Keratinocyte (primary cell): ENCODE measurements around the gene FAM174B. TPM values are rescaled to one million over a fixed set of nuclear protein-coding genes. Genes with fewer than 3 reads are reported as not detected.

ENCODE experiments used
- DNase-seq: peaks from one replicate; pipeline ENCODE4 v3.0.0-alpha.2; 2011; ENCODE audit warnings: low read depth, missing footprints, low spot score
- FAIRE-seq: peaks from 2 replicates; lab custom pipeline; 2011; peaks lifted over from hg19 to GRCh38; lab: Jason Lieb, UNC
- H2AFZ ChIP-seq: 2 replicates; pipeline ENCODE4 v1.6.0; 2012; ENCODE audit warnings: low read length, control low read depth, inconsistent platforms; ENCODE audit not compliant: control insufficient read depth
- H3K27ac ChIP-seq: 2 replicates; pipeline ENCODE4 v1.5.1; 2011; ENCODE audit warnings: low read length; ENCODE audit not compliant: control insufficient read depth, insufficient read depth
- H3K27me3 ChIP-seq: 3 replicates; pipeline ENCODE4 v1.6.0; 2011; ENCODE audit warnings: low read length; ENCODE audit not compliant: control insufficient read depth, insufficient read depth; ENCODE audit errors: extremely low read depth
- H3K36me3 ChIP-seq, 2 experiments: 2 replicates in 1 of 2; 3 replicates in 1 of 2; pipeline ENCODE4 v1.5.1; 2011; ENCODE audit warnings: low read length in 2 of 2, mild to moderate bottlenecking in 1 of 2; ENCODE audit not compliant: control insufficient read depth in 2 of 2, insufficient read depth in 2 of 2; ENCODE audit errors: extremely low read depth in 1 of 2
- H3K4me1 ChIP-seq: 3 replicates; pipeline ENCODE4 v1.5.1; 2011; ENCODE audit warnings: low read length; ENCODE audit not compliant: control insufficient read depth, insufficient read depth; ENCODE audit errors: extremely low read depth
- H3K4me2 ChIP-seq: 3 replicates; pipeline ENCODE4 v1.6.0; 2011; ENCODE audit warnings: low read depth, low read length; ENCODE audit not compliant: control insufficient read depth, insufficient read depth; ENCODE audit errors: extremely low read depth
- H3K4me3 ChIP-seq, 3 experiments: fragments of 200-600 bp in 1 of 3; sonication (generic) in 1 of 3; 2 replicates in 2 of 3; 3 replicates in 1 of 3; pipeline ENCODE4 v1.5.1; 2011 to 2016; ENCODE audit warnings: low read length in 3 of 3, mild to moderate bottlenecking in 3 of 3, control low read depth in 2 of 3, inconsistent platforms in 1 of 3, low read depth in 1 of 3, mixed read lengths in 1 of 3, mixed run types in 1 of 3, moderate library complexity in 1 of 3; ENCODE audit not compliant: control insufficient read depth in 2 of 3, insufficient read depth in 2 of 3; ENCODE audit errors: extremely low read depth in 1 of 3
- H3K79me2 ChIP-seq: 2 replicates; pipeline ENCODE4 v1.6.0; 2012; ENCODE audit warnings: low read length; ENCODE audit not compliant: control insufficient read depth, insufficient read depth
- H3K9ac ChIP-seq: 3 replicates; pipeline ENCODE4 v1.6.0; 2011; ENCODE audit warnings: low read length; ENCODE audit not compliant: control insufficient read depth, insufficient read depth; ENCODE audit errors: extremely low read depth
- H3K9me1 ChIP-seq: 3 replicates; pipeline ENCODE4 v1.6.0; 2011; ENCODE audit warnings: low read length; ENCODE audit not compliant: control insufficient read depth, insufficient read depth; ENCODE audit errors: extremely low read depth
- H3K9me3 ChIP-seq: 2 replicates; pipeline ENCODE4 v1.5.1; 2012; ENCODE audit warnings: low read depth, low read length; ENCODE audit not compliant: control insufficient read depth
- H4K20me1 ChIP-seq: 3 replicates; pipeline ENCODE4 v1.6.0; 2011; ENCODE audit warnings: low read length; ENCODE audit not compliant: control insufficient read depth, insufficient read depth; ENCODE audit errors: extremely low read depth
- CTCF ChIP-seq, 3 experiments: IDR thresholded peaks in 1 of 3; conservative IDR thresholded peaks in 1 of 3; optimal IDR thresholded peaks in 1 of 3; 2 replicates in 2 of 3; 3 replicates in 1 of 3; pipeline versions ENCODE3 to v1.5.1; 2011; ENCODE audit warnings: low read length in 3 of 3, mild to moderate bottlenecking in 3 of 3, moderate library complexity in 2 of 3, control low read depth in 1 of 3, inconsistent platforms in 1 of 3; ENCODE audit not compliant: insufficient read depth in 2 of 3; ENCODE audit errors: extremely low read depth in 1 of 3
- EZH2 ChIP-seq: IDR thresholded peaks from one replicate; pipeline ENCODE4 v1.6.1; 2012; ENCODE audit warnings: inconsistent platforms, mild to moderate bottlenecking, low read length, moderate library complexity
- dilution Hi-C: fragments of 300-500 bp; cut with MboI; formaldehyde crosslinking; loops from one replicate; pipeline ENCODE4 v1.7.0; 2020; ENCODE audit warnings: low sequenced_read_pairs; ENCODE audit not compliant: extremely low pct_ligation_motif_present
- polyA plus RNA-seq, 5 experiments: library from polyadenylated mRNA; depleted of rRNA in 3 of 5; stranded (reverse) in 3 of 5; stranded (forward) in 1 of 5; unstranded in 1 of 5; fragments of >200 nt; gene quantifications; 1 replicate in 1 of 5; 2 replicates in 3 of 5; 3 replicates in 1 of 5; pipeline versions ENCODE4 v1.2.1 to v1.2.3, GENCODE V29; 2011 to 2012; ENCODE audit warnings: missing spikeins in 2 of 5, low read depth in 1 of 5, low replicate concordance in 1 of 5

Gene FAM174B
- polyA plus RNA-seq, 1 donor (not counting 4 experiments of a cell fraction or from before 2014, with no cell fraction given) = 0.73 TPM

GRCh38 chr15:92619145-92620101, 36.2 kb downstream of the FAM174B start:
- H3K4me3 ChIP-seq = no peak overlapping the region
- no peak overlapping the region for H3K9ac ChIP-seq
- H3K79me2 ChIP-seq = no peaks in the 10 kb centered on the region
- H4K20me1 ChIP-seq = no peaks in the 10 kb centered on the region
- no peaks in the 10 kb centered on the region for H3K9me1 ChIP-seq
- no peaks in the 10 kb centered on the region for H3K9me3 ChIP-seq
- dilution Hi-C loops = no loop called here
- FAIRE-seq = no peak
- TF ChIP-seq EZH2 = no peak
- TF ChIP-seq CTCF (optimal IDR thresholded peaks at IDR 0.05 in 1 of 3, IDR thresholded peaks at IDR 0.05 in 1 of 3, conservative IDR thresholded peaks at IDR 0.05 in 1 of 3; ENCODE audit: extremely low read depth in 1 of 3, insufficient read depth in 2 of 3, low read length in 3 of 3) = no peak
- H2AFZ ChIP-seq = no peak overlapping the region
- no peaks in the 10 kb centered on the region for H3K27me3 ChIP-seq
- no peaks in the 10 kb centered on the region for H3K36me3 ChIP-seq
- no peak for DNase-seq
- H3K4me1 ChIP-seq = peaks cover under 1% of the 10 kb centered on the region
- no peak overlapping the region for H3K27ac ChIP-seq
- no peak overlapping the region for H3K4me2 ChIP-seq

GRCh38 chr15:92617549-92618520, 37.7 kb downstream of the FAM174B start:
- Histone ChIP-seq H3K9ac (no peak overlapping the region), H3K4me1 (no peaks in the 10 kb centered on the region), H2AFZ (no peak overlapping the region), H3K79me2 (no peaks in the 10 kb centered on the region), H3K27ac (no peak overlapping the region), H3K36me3 (no peaks in the 10 kb centered on the region), H3K9me3 (no peaks in the 10 kb centered on the region), H3K4me2 (no peak overlapping the region), H3K9me1 (no peaks in the 10 kb centered on the region), H3K27me3 (no peaks in the 10 kb centered on the region), H4K20me1 (no peaks in the 10 kb centered on the region), H3K4me3 (no peak overlapping the region)
- dilution Hi-C loops = no loop called here
- TF ChIP-seq EZH2 = no peak
- no peak for DNase-seq
- FAIRE-seq = no peak
